OCI-LY7 (cell line): ENCODE measurements around the gene C2orf49.

Source experiments
- EZH2phosphoT487 ChIP-seq: fragments of 200-600 bp; sonication (generic); IDR thresholded peaks from 2 replicates; pipeline ENCODE4 v1.6.1; 2018; ENCODE audit warnings: low read depth, borderline replicate concordance, mild to moderate bottlenecking, mixed run types, antibody characterized with exemption, low read length, moderate library complexity, mixed read lengths
- TF ChIP-seq, protein P1 (sequence below): fragments of 200-600 bp; sonication (generic); conservative IDR thresholded peaks from 2 replicates; pipeline ENCODE4 v1.5.1; 2014; ENCODE audit warnings: mild to moderate bottlenecking, antibody characterized with exemption, low read length, moderate library complexity, mixed read lengths

DNA sequence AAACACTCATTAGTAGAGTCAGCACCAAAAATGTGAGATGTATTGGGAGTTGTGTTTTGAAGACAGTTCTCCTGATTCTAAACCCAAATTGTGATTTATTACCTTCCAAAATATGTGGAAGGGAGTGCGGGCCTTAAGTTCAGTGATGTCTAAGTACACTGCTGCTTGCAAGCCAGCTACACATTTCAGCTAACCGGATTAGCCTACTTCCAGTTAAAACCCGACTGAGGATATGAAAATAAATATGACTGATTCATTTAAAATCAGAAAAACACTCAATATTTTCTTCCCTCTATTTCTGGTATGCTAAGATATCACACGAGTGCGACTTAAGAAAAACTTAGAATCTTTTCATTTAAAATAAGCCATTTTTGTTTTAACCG is 60.6 kb downstream of the C2orf49 start:
- TF ChIP-seq, protein P1, sequence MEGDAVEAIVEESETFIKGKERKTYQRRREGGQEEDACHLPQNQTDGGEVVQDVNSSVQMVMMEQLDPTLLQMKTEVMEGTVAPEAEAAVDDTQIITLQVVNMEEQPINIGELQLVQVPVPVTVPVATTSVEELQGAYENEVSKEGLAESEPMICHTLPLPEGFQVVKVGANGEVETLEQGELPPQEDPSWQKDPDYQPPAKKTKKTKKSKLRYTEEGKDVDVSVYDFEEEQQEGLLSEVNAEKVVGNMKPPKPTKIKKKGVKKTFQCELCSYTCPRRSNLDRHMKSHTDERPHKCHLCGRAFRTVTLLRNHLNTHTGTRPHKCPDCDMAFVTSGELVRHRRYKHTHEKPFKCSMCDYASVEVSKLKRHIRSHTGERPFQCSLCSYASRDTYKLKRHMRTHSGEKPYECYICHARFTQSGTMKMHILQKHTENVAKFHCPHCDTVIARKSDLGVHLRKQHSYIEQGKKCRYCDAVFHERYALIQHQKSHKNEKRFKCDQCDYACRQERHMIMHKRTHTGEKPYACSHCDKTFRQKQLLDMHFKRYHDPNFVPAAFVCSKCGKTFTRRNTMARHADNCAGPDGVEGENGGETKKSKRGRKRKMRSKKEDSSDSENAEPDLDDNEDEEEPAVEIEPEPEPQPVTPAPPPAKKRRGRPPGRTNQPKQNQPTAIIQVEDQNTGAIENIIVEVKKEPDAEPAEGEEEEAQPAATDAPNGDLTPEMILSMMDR, result no peak
- TF ChIP-seq EZH2phosphoT487, result no peak
